GM23338 (cell line): ENCODE measurements around the gene FGGY. TPM values are rescaled to one million over a fixed set of nuclear protein-coding genes. Genes with fewer than 3 reads are reported as not detected.

ENCODE experiments used
- ATAC-seq: fragments of 200-7000 bp; cut with Tn5 transposase; 3 replicates; pipeline ENCODE4 v1.9.1; 2020
- DNase-seq: peaks from one replicate; pipeline ENCODE4 v3.0.0-alpha.2; 2015; ENCODE audit warnings: low spot score
- H2AFZ ChIP-seq: fragments of 200-600 bp; sonication (generic); 2 replicates; pipeline ENCODE4 v1.8.0; 2016; ENCODE audit warnings: antibody characterized with exemption, mild to moderate bottlenecking, moderate library complexity
- H3F3A ChIP-seq: fragments of 200-600 bp; sonication (generic); replicated peaks from 2 replicates; pipeline ENCODE4 v1.8.0; 2017; ENCODE audit warnings: antibody characterized with exemption, mixed run types, low read depth
- H3K27ac ChIP-seq: fragments of 200-600 bp; sonication (generic); 2 replicates; pipeline ENCODE4 v1.6.1; 2016; ENCODE audit warnings: low read depth
- H3K27me3 ChIP-seq: fragments of 200-600 bp; sonication (generic); 2 replicates; pipeline ENCODE4 v1.8.0; 2016; ENCODE audit warnings: mild to moderate bottlenecking, mixed run types, moderate library complexity; ENCODE audit not compliant: insufficient read depth
- H3K36me3 ChIP-seq: fragments of 200-600 bp; sonication (generic); 2 replicates; pipeline ENCODE4 v1.8.0; 2016; ENCODE audit warnings: mild to moderate bottlenecking; ENCODE audit not compliant: insufficient read depth
- H3K4me1 ChIP-seq: fragments of 200-600 bp; sonication (generic); 2 replicates; pipeline ENCODE4 v1.8.0; 2016; ENCODE audit warnings: mild to moderate bottlenecking, moderate library complexity; ENCODE audit not compliant: insufficient read depth
- H3K4me2 ChIP-seq: fragments of 200-600 bp; sonication (generic); 2 replicates; pipeline ENCODE4 v1.7.1; 2017; ENCODE audit warnings: mixed run types
- H3K4me3 ChIP-seq: fragments of 200-600 bp; sonication (generic); 2 replicates; pipeline ENCODE4 v1.6.1; 2016; ENCODE audit warnings: mixed run types
- H3K79me2 ChIP-seq: fragments of 200-600 bp; sonication (generic); replicated peaks from 2 replicates; pipeline ENCODE4 v1.8.0; 2017; ENCODE audit warnings: mild to moderate bottlenecking; ENCODE audit not compliant: insufficient read depth
- H3K9me2 ChIP-seq: fragments of 200-600 bp; sonication (generic); 2 replicates; pipeline ENCODE4 v1.8.0; 2017; ENCODE audit not compliant: insufficient read depth
- H4K20me1 ChIP-seq: fragments of 200-600 bp; sonication (generic); replicated peaks from 2 replicates; pipeline ENCODE4 v1.8.0; 2017; ENCODE audit warnings: mild to moderate bottlenecking; ENCODE audit not compliant: insufficient read depth
- H3K27ac Mint-ChIP-seq: 2 replicates; pipeline ENCODE4 v1.8.0; 2020; ENCODE audit warnings: inconsistent platforms, mild to moderate bottlenecking, moderate library complexity, mixed read lengths
- H3K27me3 Mint-ChIP-seq: 3 replicates; pipeline ENCODE4 v1.8.0; 2022; ENCODE audit warnings: low read depth, mild to moderate bottlenecking, moderate library complexity, mixed read lengths, inconsistent platforms; ENCODE audit not compliant: insufficient read depth, poor library complexity
- H3K36me3 Mint-ChIP-seq: 3 replicates; pipeline ENCODE4 v1.8.0; 2021; ENCODE audit warnings: low read depth, mild to moderate bottlenecking, inconsistent platforms, moderate library complexity, mixed read lengths
- H3K4me1 Mint-ChIP-seq: 3 replicates; pipeline ENCODE4 v1.8.0; 2020; ENCODE audit warnings: mild to moderate bottlenecking, inconsistent platforms, mixed read lengths
- H3K4me3 Mint-ChIP-seq: 3 replicates; pipeline ENCODE4 v1.8.0; 2021; ENCODE audit warnings: moderate library complexity, mild to moderate bottlenecking, inconsistent platforms, mixed read lengths
- H3K9me3 Mint-ChIP-seq: 3 replicates; pipeline ENCODE4 v1.8.0; 2020; ENCODE audit warnings: moderate library complexity, mild to moderate bottlenecking, inconsistent platforms, mixed read lengths
- CREB1 ChIP-seq: fragments of 250-450 bp; sonication (Bioruptor Pico); IDR thresholded peaks from 2 replicates; pipeline ENCODE4 v1.5.0; 2020; ENCODE audit warnings: low read depth, mild to moderate bottlenecking, moderate library complexity
- CTCF ChIP-seq, 2 experiments: fragments of 200-600 bp in 1 of 2; sonication (generic) in 1 of 2; conservative IDR thresholded peaks; 2 replicates each; pipeline versions ENCODE4 v1.5.1 to v1.6.1; 2016 to 2017; ENCODE audit warnings: antibody characterized with exemption in 2 of 2, low read depth in 2 of 2, mild to moderate bottlenecking in 2 of 2, moderate library complexity in 1 of 2
- ETS1 ChIP-seq: IDR thresholded peaks from 2 replicates; pipeline ENCODE4 v1.6.1; 2016; ENCODE audit warnings: antibody characterized with exemption
- EZH2 ChIP-seq: fragments of 200-600 bp; sonication (generic); IDR thresholded peaks from one replicate; pipeline ENCODE4 v1.8.0; 2017; ENCODE audit warnings: antibody characterized with exemption, mild to moderate bottlenecking, low read depth; ENCODE audit not compliant: unreplicated experiment
- EZH2phosphoT487 ChIP-seq: fragments of 200-600 bp; sonication (generic); IDR thresholded peaks from one replicate; pipeline ENCODE4 v1.8.1; 2018; ENCODE audit warnings: antibody characterized with exemption; ENCODE audit not compliant: unreplicated experiment
- JUNB ChIP-seq: IDR thresholded peaks from one replicate; pipeline ENCODE4 v1.6.1; 2016; ENCODE audit warnings: antibody characterized with exemption; ENCODE audit not compliant: unreplicated experiment
- NANOG ChIP-seq: IDR thresholded peaks from 2 replicates; pipeline ENCODE4 v1.6.1; 2016; ENCODE audit warnings: antibody characterized with exemption, borderline replicate concordance
- POLR2AphosphoS5 ChIP-seq: IDR thresholded peaks from 2 replicates; pipeline ENCODE4 v1.6.1; 2016; ENCODE audit warnings: antibody characterized with exemption, low read depth
- REST ChIP-seq: IDR thresholded peaks from one replicate; pipeline ENCODE4 v1.6.1; 2018; ENCODE audit warnings: antibody characterized with exemption; ENCODE audit not compliant: unreplicated experiment
- STAT1 ChIP-seq: IDR thresholded peaks from one replicate; pipeline ENCODE4 v1.6.1; 2016; ENCODE audit warnings: antibody characterized with exemption; ENCODE audit not compliant: unreplicated experiment
- ZNF114 ChIP-seq: fragments of 250-450 bp; sonication (Bioruptor Pico); IDR thresholded peaks from 2 replicates; pipeline ENCODE4 v1.5.0; 2020; ENCODE audit warnings: mild to moderate bottlenecking, moderate library complexity
- polyA plus RNA-seq: library from polyadenylated mRNA; unstranded; fragments of >200 nt; fragmentation: Nextera tagmentation; extraction: Ambion mirVana; gene quantifications from 2 replicates; pipeline ENCODE4 v1.2.1, GENCODE V29; 2016
- total RNA-seq: library from RNA; depleted of rRNA; stranded (reverse); fragments of >200 nt; shearing (Covaris generic); gene quantifications from 2 replicates; pipeline ENCODE4 v1.2.3, GENCODE V29; 2014
- TF ChIP-seq, protein P1 (sequence below): fragments of 250-450 bp; sonication (Bioruptor Pico); IDR thresholded peaks from 2 replicates; pipeline ENCODE4 v1.5.0; 2020; ENCODE audit warnings: mild to moderate bottlenecking, moderate library complexity

The FGGY gene
- total and polyA plus RNA-seq, 2 experiments from 2014 or later: 10.9 to 21.4 TPM

DNA sequence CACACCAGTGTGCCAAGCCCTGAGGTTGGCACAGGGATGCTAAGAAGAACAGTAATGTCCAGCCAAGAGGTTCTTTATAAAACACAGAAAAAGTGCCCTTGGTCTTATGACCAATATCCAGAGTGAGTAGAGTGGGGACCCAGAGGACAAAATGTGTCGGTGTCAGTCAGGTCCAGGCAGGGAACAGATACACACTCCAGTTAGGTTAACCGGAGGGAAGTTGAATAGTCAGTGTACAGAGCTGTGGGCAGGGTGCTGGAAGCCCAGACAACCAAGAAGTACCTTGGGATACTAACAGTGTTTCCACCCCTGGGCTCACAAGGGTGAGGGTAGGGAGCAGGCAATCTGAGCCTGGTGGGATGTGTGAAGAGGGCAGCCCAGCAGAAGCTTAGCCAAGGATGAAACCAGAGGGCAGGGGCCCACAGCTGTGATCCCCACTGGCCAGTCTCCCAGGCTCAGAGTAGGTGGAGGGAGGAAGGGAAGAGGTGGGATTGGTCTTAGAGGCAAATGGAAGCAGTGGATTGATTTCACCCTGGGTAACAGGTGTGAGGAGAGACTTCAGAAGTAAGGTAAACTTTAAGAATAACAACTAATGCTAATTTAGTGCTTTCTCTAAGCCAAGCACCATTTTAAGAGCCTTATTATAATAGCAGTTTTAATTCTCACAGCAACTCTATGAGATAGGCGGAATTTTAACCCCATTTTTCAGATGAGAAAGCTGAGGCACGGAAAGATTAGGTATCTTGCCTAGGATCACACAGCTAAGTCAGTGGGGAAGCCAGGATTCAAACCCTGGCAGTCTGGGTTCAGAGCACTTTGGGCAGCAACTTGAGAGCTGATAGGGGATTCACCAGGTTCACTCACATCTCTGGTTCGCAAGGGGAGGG is 374.4 kb downstream of the FGGY start:
- Histone ChIP-seq H3K9me2 (no peaks in the 10 kb centered on the region), H3K4me2 (no peak overlapping the region; the same call in 1 of the 2 replicates), H3F3A (no peaks in the 10 kb centered on the region; the same call in 1 of the 2 replicates), H4K20me1 (no peaks in the 10 kb centered on the region), H3K4me3 (no peak overlapping the region), H3K4me1 (peaks cover 26% of the 10 kb centered on the region), H3K27me3 (no peaks in the 10 kb centered on the region), H3K79me2 (no peaks in the 10 kb centered on the region), H2AFZ (no peak overlapping the region), H3K36me3 (no peaks in the 10 kb centered on the region), H3K27ac (no peak overlapping the region)
- peaks cover 1% of the 10 kb centered on the region for H3K27me3 Mint-ChIP-seq
- TF ChIP-seq CTCF (conservative IDR thresholded peaks at IDR 0.05; ENCODE audit: low read depth in 2 of 2) (no peak), NANOG (no peak), POLR2AphosphoS5 (no peak), EZH2phosphoT487 (no peak), STAT1 (no peak), JUNB (no peak), ZNF114 (CRISPR knock-in tag) (no peak), REST (no peak), EZH2 (no peak), CREB1 (CRISPR knock-in tag) (no peak), ETS1 (no peak)
- TF ChIP-seq, protein P1, sequence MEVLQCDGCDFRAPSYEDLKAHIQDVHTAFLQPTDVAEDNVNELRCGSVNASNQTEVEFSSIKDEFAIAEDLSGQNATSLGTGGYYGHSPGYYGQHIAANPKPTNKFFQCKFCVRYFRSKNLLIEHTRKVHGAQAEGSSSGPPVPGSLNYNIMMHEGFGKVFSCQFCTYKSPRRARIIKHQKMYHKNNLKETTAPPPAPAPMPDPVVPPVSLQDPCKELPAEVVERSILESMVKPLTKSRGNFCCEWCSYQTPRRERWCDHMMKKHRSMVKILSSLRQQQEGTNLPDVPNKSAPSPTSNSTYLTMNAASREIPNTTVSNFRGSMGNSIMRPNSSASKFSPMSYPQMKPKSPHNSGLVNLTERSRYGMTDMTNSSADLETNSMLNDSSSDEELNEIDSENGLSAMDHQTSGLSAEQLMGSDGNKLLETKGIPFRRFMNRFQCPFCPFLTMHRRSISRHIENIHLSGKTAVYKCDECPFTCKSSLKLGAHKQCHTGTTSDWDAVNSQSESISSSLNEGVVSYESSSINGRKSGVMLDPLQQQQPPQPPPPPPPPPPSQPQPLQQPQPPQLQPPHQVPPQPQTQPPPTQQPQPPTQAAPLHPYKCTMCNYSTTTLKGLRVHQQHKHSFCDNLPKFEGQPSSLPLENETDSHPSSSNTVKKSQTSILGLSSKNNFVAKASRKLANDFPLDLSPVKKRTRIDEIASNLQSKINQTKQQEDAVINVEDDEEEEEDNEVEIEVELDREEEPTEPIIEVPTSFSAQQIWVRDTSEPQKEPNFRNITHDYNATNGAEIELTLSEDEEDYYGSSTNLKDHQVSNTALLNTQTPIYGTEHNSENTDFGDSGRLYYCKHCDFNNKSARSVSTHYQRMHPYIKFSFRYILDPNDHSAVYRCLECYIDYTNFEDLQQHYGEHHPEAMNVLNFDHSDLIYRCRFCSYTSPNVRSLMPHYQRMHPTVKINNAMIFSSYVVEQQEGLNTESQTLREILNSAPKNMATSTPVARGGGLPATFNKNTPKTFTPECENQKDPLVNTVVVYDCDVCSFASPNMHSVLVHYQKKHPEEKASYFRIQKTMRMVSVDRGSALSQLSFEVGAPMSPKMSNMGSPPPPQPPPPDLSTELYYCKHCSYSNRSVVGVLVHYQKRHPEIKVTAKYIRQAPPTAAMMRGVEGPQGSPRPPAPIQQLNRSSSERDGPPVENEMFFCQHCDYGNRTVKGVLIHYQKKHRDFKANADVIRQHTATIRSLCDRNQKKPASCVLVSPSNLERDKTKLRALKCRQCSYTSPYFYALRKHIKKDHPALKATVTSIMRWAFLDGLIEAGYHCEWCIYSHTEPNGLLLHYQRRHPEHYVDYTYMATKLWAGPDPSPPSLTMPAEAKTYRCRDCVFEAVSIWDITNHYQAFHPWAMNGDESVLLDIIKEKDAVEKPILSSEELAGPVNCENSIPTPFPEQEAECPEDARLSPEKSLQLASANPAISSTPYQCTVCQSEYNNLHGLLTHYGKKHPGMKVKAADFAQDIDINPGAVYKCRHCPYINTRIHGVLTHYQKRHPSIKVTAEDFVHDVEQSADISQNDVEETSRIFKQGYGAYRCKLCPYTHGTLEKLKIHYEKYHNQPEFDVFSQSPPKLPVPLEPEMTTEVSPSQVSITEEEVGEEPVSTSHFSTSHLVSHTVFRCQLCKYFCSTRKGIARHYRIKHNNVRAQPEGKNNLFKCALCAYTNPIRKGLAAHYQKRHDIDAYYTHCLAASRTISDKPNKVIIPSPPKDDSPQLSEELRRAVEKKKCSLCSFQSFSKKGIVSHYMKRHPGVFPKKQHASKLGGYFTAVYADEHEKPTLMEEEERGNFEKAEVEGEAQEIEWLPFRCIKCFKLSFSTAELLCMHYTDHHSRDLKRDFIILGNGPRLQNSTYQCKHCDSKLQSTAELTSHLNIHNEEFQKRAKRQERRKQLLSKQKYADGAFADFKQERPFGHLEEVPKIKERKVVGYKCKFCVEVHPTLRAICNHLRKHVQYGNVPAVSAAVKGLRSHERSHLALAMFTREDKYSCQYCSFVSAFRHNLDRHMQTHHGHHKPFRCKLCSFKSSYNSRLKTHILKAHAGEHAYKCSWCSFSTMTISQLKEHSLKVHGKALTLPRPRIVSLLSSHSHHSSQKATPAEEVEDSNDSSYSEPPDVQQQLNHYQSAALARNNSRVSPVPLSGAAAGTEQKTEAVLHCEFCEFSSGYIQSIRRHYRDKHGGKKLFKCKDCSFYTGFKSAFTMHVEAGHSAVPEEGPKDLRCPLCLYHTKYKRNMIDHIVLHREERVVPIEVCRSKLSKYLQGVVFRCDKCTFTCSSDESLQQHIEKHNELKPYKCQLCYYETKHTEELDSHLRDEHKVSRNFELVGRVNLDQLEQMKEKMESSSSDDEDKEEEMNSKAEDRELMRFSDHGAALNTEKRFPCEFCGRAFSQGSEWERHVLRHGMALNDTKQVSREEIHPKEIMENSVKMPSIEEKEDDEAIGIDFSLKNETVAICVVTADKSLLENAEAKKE (CRISPR knock-in tag): no peak
- no peak overlapping the region for H3K4me3 Mint-ChIP-seq
- H3K4me1 Mint-ChIP-seq: peaks cover 46% of the 10 kb centered on the region
- peaks cover 4% of the 10 kb centered on the region; the same call in 2 of the 3 replicates for H3K36me3 Mint-ChIP-seq
- H3K9me3 Mint-ChIP-seq: no peaks in the 10 kb centered on the region
- DNase-seq: peak; percentile 11
- ATAC-seq: no peak
- no peak overlapping the region; the same call in 1 of the 2 replicates for H3K27ac Mint-ChIP-seq
